ENCODE data around the gene STON2.

STON2 gene

DNA sequence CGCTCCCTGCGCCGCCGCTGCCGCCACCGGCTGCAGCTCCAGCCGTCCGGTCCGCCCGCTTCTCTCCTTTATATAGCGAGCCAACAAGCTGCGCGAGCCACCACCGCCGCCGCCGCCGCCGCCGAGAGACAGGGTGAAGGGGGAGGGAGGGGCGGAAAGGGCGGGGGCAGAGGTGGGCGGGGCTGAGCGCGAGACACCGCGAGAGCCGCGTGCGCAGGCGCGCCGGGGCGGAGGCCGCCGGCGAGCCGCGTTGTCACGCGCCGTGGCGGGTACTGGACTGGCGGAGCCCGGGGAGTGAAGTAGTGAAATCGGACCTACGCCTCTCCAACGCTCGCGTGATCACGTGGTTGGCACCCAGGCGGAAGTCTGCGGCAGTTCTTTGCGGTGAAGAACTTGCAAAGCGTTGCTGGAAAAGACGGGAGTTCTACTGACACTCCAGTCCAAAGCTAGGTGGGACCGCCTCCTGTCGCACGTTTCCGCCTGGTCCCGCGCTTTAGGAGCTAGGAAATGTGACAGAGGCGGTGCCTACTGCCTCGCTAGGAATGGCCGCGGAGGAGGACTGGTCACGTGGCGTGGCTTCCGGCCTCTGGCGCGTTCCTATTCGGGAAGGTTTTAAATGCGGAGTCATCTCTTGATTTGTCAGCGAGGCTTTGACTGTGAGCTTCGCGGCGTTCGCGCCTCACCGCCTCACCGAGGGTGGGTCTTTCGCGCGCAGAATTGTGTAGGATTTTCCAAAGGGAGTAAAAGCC is 179.1 kb downstream of the STON2 start, which contains the start of gene GTF2A1:
TSS of gene GTF2A1 (minus strand) at position 130 of the 749 bp plus-strand sequence. CDS start 441 bp downstream, outside the sequence.
- peak; percentile 88 for DNase-seq (ENCODE audit: low read depth)

DNA sequence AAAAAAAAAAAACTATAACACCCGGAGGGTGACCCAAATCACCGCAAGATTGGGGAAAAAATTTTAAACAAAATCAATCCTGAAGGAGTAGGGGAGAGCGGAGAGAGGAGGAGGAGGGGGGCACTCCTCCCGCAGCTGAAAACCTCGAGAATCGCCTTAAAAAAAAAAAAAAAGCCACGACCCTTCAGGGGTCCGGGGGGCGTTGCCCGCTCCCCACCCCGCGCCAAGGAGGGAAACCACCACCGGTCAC is 179.6 kb downstream of the STON2 start:
- DNase-seq (ENCODE audit: low read depth) = no peak

DNA sequence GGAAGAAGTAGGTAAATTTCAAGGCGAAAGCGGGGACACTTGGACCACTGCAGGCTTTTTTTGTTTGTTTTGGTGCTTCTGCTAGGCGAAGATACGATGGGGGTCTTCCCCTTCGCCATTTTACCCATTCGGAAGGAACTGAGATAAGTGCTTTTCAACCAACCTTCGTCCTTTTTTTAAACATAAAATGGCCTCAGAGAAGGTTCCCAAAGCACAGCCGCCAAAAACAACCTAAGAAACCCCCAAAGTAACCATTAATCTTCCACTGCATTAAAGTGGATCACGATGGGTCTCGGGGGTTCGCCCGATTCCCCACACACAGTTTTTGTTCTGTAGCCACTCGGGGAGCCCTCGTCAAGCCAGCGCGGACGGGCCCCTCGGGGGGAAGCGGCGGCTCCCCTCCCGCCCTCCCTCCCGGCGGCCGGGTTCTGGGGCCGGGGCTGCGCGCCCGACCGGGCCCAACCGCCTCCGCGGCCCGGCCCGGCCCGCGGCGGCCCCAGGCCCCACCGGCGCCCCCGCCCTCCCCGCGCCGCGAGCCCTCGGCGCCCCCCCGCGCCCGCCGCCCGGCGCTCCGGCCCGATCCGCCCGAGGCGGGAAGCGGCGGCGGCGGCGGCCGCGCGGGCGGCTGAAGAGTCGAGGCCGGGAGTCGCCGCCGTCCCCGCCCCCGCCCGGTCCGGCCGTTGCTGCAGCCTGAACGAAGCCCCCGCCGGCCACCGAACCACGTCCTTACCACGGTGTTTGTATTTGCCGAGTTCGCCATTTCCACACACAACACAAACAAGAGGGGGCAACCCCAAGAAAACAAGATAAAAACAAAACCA is 180.2 kb downstream of the STON2 start:
- peak; percentile 17 for DNase-seq (ENCODE audit: low read depth)

DNA sequence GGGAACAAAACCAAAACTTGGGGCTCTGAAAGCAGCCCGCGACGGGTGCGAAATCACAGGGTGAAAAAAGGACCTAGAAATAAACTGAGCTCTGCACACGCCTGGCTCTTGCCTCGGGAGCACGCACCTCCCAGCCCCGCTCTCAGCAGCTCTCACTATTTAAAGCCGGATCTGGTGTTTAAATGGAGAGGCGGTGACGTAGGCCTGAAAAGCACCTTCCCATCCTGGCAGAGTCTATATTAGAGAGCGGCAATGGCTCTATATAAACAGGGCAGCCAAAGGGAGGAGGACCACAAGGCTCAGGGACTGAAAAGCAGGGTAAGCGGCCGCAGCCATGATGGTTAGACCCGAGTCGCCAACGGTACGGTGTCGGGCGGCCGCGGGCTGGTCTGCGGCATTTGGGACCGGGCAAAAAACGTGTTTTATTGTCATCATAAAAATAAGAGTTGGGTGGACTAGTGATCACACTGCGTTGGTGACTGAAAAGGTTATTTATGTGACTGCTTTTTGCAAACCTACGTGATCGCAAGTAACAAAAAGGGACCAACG is 180.8 kb downstream of the STON2 start:
- DNase-seq (ENCODE audit: low read depth) = peak; percentile 73

DNA sequence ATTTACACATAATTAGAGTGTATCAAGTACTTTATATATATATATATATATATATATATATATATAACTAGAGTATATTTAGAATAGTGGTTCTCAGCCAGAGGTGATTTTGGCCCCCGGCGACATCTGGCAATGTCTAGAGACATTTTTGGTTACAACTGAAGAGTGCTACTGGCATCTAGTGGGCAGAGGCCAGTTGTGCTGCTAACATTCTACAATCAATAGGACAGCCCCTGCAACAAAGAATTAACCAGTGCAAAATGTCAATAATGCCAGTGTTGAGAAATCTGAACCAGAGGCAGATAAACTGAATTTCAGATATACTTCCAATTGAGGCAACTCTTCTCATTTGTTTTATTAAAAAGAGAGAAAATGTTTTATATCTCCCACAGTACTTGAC is 188.3 kb downstream of the STON2 start:
- peak; percentile 15 for DNase-seq (ENCODE audit: low read depth)

Measured in activated gamma-delta T cell treated with anti-CD3 and anti-CD28 coated beads, Interleukin-2, amount 50 U/mL, for 16 hours (primary cell).